Measurements from ENCODE around the gene DEDD2. TPM values are rescaled to one million over a fixed set of nuclear protein-coding genes. Genes with fewer than 3 reads are reported as not detected.

DEDD2 gene
- total RNA-seq, 1 donor from 2014 or later: 19.9 TPM

GRCh38 chr19:42254850-42255765, 37.6 kb upstream of the DEDD2 start, which contains the start of gene ERF:
Gene ERF (minus strand): TSS chr19:42255128. CDS start chr19:42254999, 129 bp downstream.
- Mint-ChIP-seq H3K9me3 (ENCODE audit: low read depth) (no peaks in the 10 kb centered on the region), H3K27ac (ENCODE audit: unreplicated experiment) (peak within 1 kb of the TSS; percentile 94), H3K4me3 (ENCODE audit: unreplicated experiment) (peak within 1 kb of the TSS; percentile 74), H3K4me1 (ENCODE audit: low read depth) (peaks cover 39% of the 10 kb centered on the region), H3K36me3 (ENCODE audit: low read depth) (peaks cover 2% of the 10 kb centered on the region), H3K27me3 (ENCODE audit: low read depth) (no peaks in the 10 kb centered on the region)
- no peak for TF ChIP-seq CTCF (IDR thresholded peaks at IDR 0.05)
- DNase-seq (ENCODE audit: low spot score): no peak

GRCh38 chr19:42254089-42254849, 36.8 kb upstream of the DEDD2 start:
- peaks cover 43% of the 10 kb centered on the region for H3K4me1 Mint-ChIP-seq (ENCODE audit: low read depth)
- no peaks in the 10 kb centered on the region for H3K9me3 Mint-ChIP-seq (ENCODE audit: low read depth)
- TF ChIP-seq CTCF (IDR thresholded peaks at IDR 0.05): peak; percentile 24
- H3K27me3 Mint-ChIP-seq (ENCODE audit: low read depth): no peaks in the 10 kb centered on the region
- no peak for DNase-seq (ENCODE audit: low spot score)
- peak overlapping the region; percentile 74 for H3K4me3 Mint-ChIP-seq (ENCODE audit: unreplicated experiment)
- H3K36me3 Mint-ChIP-seq (ENCODE audit: low read depth): peaks cover 4% of the 10 kb centered on the region
- H3K27ac Mint-ChIP-seq (ENCODE audit: unreplicated experiment): peak overlapping the region; percentile 27

- Mint-ChIP-seq H3K4me1 (ENCODE audit: low read depth) (peaks cover 43% of the 10 kb centered on the region), H3K36me3 (ENCODE audit: low read depth) (peaks cover 4% of the 10 kb centered on the region), H3K4me3 (ENCODE audit: unreplicated experiment) (peak overlapping the region; percentile 97), H3K27me3 (ENCODE audit: low read depth) (no peaks in the 10 kb centered on the region), H3K9me3 (ENCODE audit: low read depth) (no peaks in the 10 kb centered on the region), H3K27ac (ENCODE audit: unreplicated experiment) (peak overlapping the region; percentile 99)
- DNase-seq (ENCODE audit: low spot score): no peak
- TF ChIP-seq CTCF (IDR thresholded peaks at IDR 0.05): no peak
Observed at GRCh38 chr19:42253245-42254088, 36.0 kb upstream of the DEDD2 start.

DNA sequence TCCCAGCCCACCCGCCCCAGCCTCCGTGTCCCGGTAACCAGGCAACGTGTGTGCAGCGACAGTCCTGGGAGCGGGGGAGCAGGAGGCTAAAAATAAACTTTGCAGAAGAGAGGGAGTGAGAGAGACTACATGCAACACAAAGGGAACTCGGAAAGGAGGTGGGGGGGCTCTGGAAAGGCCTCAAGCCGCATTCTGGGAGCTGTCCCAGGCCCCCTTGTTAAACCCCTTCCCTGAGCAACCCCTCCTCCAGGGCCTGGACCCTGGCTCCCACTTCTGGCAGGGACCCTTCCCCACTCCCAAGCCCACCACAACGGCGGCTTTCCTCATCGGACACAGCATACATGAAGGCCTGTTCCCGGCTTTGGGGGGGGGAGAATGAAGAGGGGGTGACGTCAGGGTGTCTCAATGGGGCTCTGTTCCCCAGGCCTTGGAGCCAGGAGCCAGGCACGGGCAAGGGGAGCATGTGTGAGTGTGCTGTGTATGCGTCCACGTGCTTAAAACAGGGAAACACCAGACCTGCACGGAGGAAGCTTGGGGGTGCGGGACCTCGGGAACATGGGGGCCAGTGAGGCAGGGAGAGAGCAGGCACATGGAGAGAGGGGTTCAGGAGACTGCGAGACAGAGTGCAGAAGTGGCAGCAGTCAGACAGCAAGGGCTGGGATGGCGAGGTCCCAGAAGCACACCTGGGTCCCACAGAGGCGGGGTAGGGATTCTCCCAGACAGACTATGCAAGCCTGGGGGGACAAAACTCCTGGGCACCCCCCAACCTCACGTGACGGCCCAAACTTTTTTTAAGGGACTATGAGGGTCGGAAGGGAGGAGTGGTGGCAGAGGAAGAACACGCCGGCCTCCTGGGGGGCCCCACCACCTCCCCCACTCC, 35.1 kb upstream of the DEDD2 start:
- TF ChIP-seq CTCF (IDR thresholded peaks at IDR 0.05): no peak
- Mint-ChIP-seq H3K36me3 (ENCODE audit: low read depth) (peaks cover 4% of the 10 kb centered on the region), H3K4me3 (ENCODE audit: unreplicated experiment) (peak overlapping the region; percentile 97), H3K27ac (ENCODE audit: unreplicated experiment) (peak overlapping the region; percentile 99), H3K27me3 (ENCODE audit: low read depth) (no peaks in the 10 kb centered on the region), H3K9me3 (ENCODE audit: low read depth) (no peaks in the 10 kb centered on the region), H3K4me1 (ENCODE audit: low read depth) (peaks cover 43% of the 10 kb centered on the region)
- no peak for DNase-seq (ENCODE audit: low spot score)
